ENCODE data around the gene MYL2.

The MYL2 gene

GRCh38 chr12:110888256-110888991, 32.0 kb downstream of the MYL2 start:
- DNase-seq: no peak

- no peak for DNase-seq
These were observed 35.1 kb downstream of the MYL2 start for GRCh38 chr12:110885152-110885840.

GRCh38 chr12:110883251-110883650, 37.1 kb downstream of the MYL2 start:
- DNase-seq: no peak

GRCh38 chr12:110880651-110881050, 39.7 kb downstream of the MYL2 start:
- DNase-seq: no peak

GRCh38 chr12:110874781-110875180, 45.6 kb downstream of the MYL2 start:
- no peak for DNase-seq

- DNase-seq: no peak
These were observed 46.0 kb downstream of the MYL2 start for GRCh38 chr12:110874351-110874750.

GRCh38 chr12:110872100-110872499, 48.3 kb downstream of the MYL2 start:
- no peak for DNase-seq

GRCh38 chr12:110869803-110870202, 50.6 kb downstream of the MYL2 start:
- DNase-seq: no peak

- DNase-seq: no peak
These were observed 51.4 kb downstream of the MYL2 start for GRCh38 chr12:110869026-110869425.

GRCh38 chr12:110865521-110865920, 54.9 kb downstream of the MYL2 start:
- DNase-seq: no peak

- DNase-seq: no peak
These were observed 57.2 kb downstream of the MYL2 start for GRCh38 chr12:110863161-110863560.

GRCh38 chr12:110862329-110862728, 58.0 kb downstream of the MYL2 start:
- DNase-seq: no peak

GRCh38 chr12:110861729-110862128, 58.6 kb downstream of the MYL2 start:
- no peak for DNase-seq
